Measurements from ENCODE around the gene MYEOV. TPM values are rescaled to one million over a fixed set of nuclear protein-coding genes. Genes with fewer than 3 reads are reported as not detected.

The MYEOV gene
- total and polyA plus RNA-seq, 2 donors (not counting 1 experiment from before 2014, with no cell fraction given), result 0.72 TPM; not detected in 1

GRCh38 chr11:69327741-69328191, 33.8 kb downstream of the MYEOV start:
- no peaks in the 10 kb centered on the region for H4K20me1 ChIP-seq (ENCODE audit: control insufficient read depth, insufficient read depth, low read length, poor library complexity, severe bottlenecking)
- H3K27me3 Mint-ChIP-seq, result no peaks in the 10 kb centered on the region
- H3K4me1 ChIP-seq (ENCODE audit: control insufficient read depth in 2 of 2, insufficient read depth in 2 of 2, low read length in 2 of 2), result no peaks in the 10 kb centered on the region
- DNase-seq, result no peak
- intact Hi-C loops (cut with micrococcal nuclease), result no loop called here
- peaks cover 0 to 7% (median 0%) of the 10 kb centered on the region in 3 donors for H3K9me3 ChIP-seq (ENCODE audit: control extremely low read depth in 1 of 3, control insufficient read depth in 2 of 3, insufficient read depth in 1 of 3, low read length in 2 of 3)
- TF ChIP-seq EZH2 (IDR thresholded peaks at IDR 0.05; ENCODE audit: borderline replicate concordance, insufficient read depth, low read depth, low read length, poor library complexity, severe bottlenecking) (no peak), CTCF (IDR thresholded peaks at IDR 0.05) (no peak)
- no peaks in the 10 kb centered on the region for H3K79me2 ChIP-seq (ENCODE audit: control insufficient read depth, insufficient read depth, low read length)
- no peaks in the 10 kb centered on the region for H3K27me3 ChIP-seq (replicated peaks in 1 of 4; ENCODE audit: control extremely low read depth in 1 of 4, control insufficient read depth in 3 of 4, insufficient read depth in 4 of 4, low read length in 3 of 4)
- no peak overlapping the region for H3K4me3 ChIP-seq (ENCODE audit: control extremely low read depth in 1 of 5, extremely low read depth in 1 of 5, insufficient read depth in 1 of 5, low read depth in 2 of 5, low read length in 4 of 5)
- H3K4me1 Mint-ChIP-seq, result no peaks in the 10 kb centered on the region
- no peak overlapping the region for H3K9ac ChIP-seq (ENCODE audit: low read length)
- H3K36me3 ChIP-seq (replicated peaks in 1 of 2; ENCODE audit: control extremely low read depth in 1 of 2, control insufficient read depth in 1 of 2, extremely low read depth in 1 of 2, insufficient read depth in 2 of 2, low read length in 1 of 2), result no peaks in the 10 kb centered on the region
- H2AFZ ChIP-seq (ENCODE audit: insufficient read depth, low read depth, low read length, poor library complexity, severe bottlenecking), result no peak overlapping the region
- no peak overlapping the region for H3K27ac ChIP-seq (ENCODE audit: low read length in 2 of 2)
- H3K4me3 Mint-ChIP-seq, result no peak overlapping the region
- no peak overlapping the region for H3K27ac Mint-ChIP-seq
- CTCF ChIA-PET, result no interaction called here
- POLR2A ChIA-PET, result no interaction called here
- no peaks in the 10 kb centered on the region for H3K9me3 Mint-ChIP-seq (ENCODE audit: insufficient read depth)
- WGBS (ENCODE audit: insufficient coverage), result 97% methylated on average over 4 of the region's 6 CpGs
- no peak for ATAC-seq (ENCODE audit: low read depth)
- no peak overlapping the region for H3K4me2 ChIP-seq (replicated peaks; ENCODE audit: low read depth, low read length, poor library complexity, severe bottlenecking)

GRCh38 chr11:69328231-69328630, 34.3 kb downstream of the MYEOV start:
- Histone ChIP-seq H3K4me2 (replicated peaks; ENCODE audit: low read depth, low read length, poor library complexity, severe bottlenecking) (no peak overlapping the region), H3K36me3 (replicated peaks in 1 of 2; ENCODE audit: control extremely low read depth in 1 of 2, control insufficient read depth in 1 of 2, extremely low read depth in 1 of 2, insufficient read depth in 2 of 2, low read length in 1 of 2) (no peaks in the 10 kb centered on the region), H3K79me2 (ENCODE audit: control insufficient read depth, insufficient read depth, low read length) (no peaks in the 10 kb centered on the region), H3K9ac (ENCODE audit: low read length) (no peak overlapping the region), H3K4me1 (ENCODE audit: control insufficient read depth in 2 of 2, insufficient read depth in 2 of 2, low read length in 2 of 2) (no peaks in the 10 kb centered on the region), H3K27me3 (replicated peaks in 1 of 4; ENCODE audit: control extremely low read depth in 1 of 4, control insufficient read depth in 3 of 4, insufficient read depth in 4 of 4, low read length in 3 of 4) (no peaks in the 10 kb centered on the region), H4K20me1 (ENCODE audit: control insufficient read depth, insufficient read depth, low read length, poor library complexity, severe bottlenecking) (no peaks in the 10 kb centered on the region), H2AFZ (ENCODE audit: insufficient read depth, low read depth, low read length, poor library complexity, severe bottlenecking) (no peak overlapping the region), H3K27ac (ENCODE audit: low read length in 2 of 2) (no peak overlapping the region), H3K4me3 (ENCODE audit: control extremely low read depth in 1 of 5, extremely low read depth in 1 of 5, insufficient read depth in 1 of 5, low read depth in 2 of 5, low read length in 4 of 5) (no peak overlapping the region), H3K9me3 (ENCODE audit: control extremely low read depth in 1 of 3, control insufficient read depth in 2 of 3, insufficient read depth in 1 of 3, low read length in 2 of 3) (peaks cover 0 to 7% (median 0%) of the 10 kb centered on the region in 3 donors)
- Mint-ChIP-seq H3K4me1 (no peaks in the 10 kb centered on the region), H3K27me3 (no peaks in the 10 kb centered on the region), H3K4me3 (no peak overlapping the region), H3K9me3 (ENCODE audit: insufficient read depth) (no peaks in the 10 kb centered on the region), H3K27ac (no peak overlapping the region)
- ChIA-PET POLR2A (no interaction called here), CTCF (no interaction called here)
- ATAC-seq (ENCODE audit: low read depth) (no peak), DNase-seq (no peak)
- 95% methylated on average over 6 of the region's 8 CpGs for WGBS (ENCODE audit: insufficient coverage)
- intact Hi-C loops (cut with micrococcal nuclease), result no loop called here
- TF ChIP-seq EZH2 (IDR thresholded peaks at IDR 0.05; ENCODE audit: borderline replicate concordance, insufficient read depth, low read depth, low read length, poor library complexity, severe bottlenecking), result no peak
